Breast epithelium (tissue), 4 donors: ENCODE data around the gene SHISA7. TPM values are rescaled to one million over a fixed set of nuclear protein-coding genes. Genes with fewer than 3 reads are reported as not detected.

ENCODE experiments used
- DNase-seq, 2 donors: peaks; one replicate each; pipeline ENCODE4 v3.0.0-alpha.2; 2019; ENCODE audit warnings: low spot score in 2 of 2
- H3K27ac ChIP-seq, 2 donors: fragments of 200-600 bp; sonication (generic) in 1 of 2; one replicate each; pipeline ENCODE4 v1.5.1; 2016 to 2019; ENCODE audit warnings: mild to moderate bottlenecking in 1 of 2
- H3K27me3 ChIP-seq, 2 donors: fragments of 200-600 bp; sonication (generic) in 1 of 2; one replicate each; pipeline versions ENCODE4 v1.5.1 to v1.6.0; 2017 to 2019; ENCODE audit warnings: control low read depth in 1 of 2, mild to moderate bottlenecking in 1 of 2
- H3K36me3 ChIP-seq: fragments of 200-600 bp; one replicate; pipeline ENCODE4 v1.5.1; 2019
- H3K4me1 ChIP-seq, 2 donors: fragments of 200-600 bp; sonication (generic); one replicate each; pipeline ENCODE4 v1.5.1; 2016 to 2019; ENCODE audit warnings: control low read depth in 1 of 2
- H3K4me3 ChIP-seq, 3 donors: fragments of 200-600 bp; sonication (generic); 1 replicate in 2 of 3; 2 replicates in 1 of 3; pipeline ENCODE4 v1.5.1; 2016 to 2019; ENCODE audit warnings: mild to moderate bottlenecking in 3 of 3, moderate library complexity in 2 of 3
- H3K9me3 ChIP-seq, 2 donors: fragments of 200-600 bp; sonication (generic) in 1 of 2; one replicate each; pipeline ENCODE4 v1.5.1; 2016 to 2019; ENCODE audit warnings: control low read depth in 1 of 2
- CTCF ChIP-seq, 3 donors: fragments of 450-650 bp; IDR thresholded peaks; one replicate each; pipeline ENCODE4 v1.5.1; 2016 to 2017; ENCODE audit warnings: antibody characterized with exemption in 3 of 3, mild to moderate bottlenecking in 3 of 3, moderate library complexity in 3 of 3
- POLR2A ChIP-seq: fragments of 450-650 bp; IDR thresholded peaks from one replicate; pipeline ENCODE4 v1.6.1; 2016; ENCODE audit warnings: antibody characterized with exemption, mild to moderate bottlenecking, moderate library complexity
- POLR2AphosphoS5 ChIP-seq, 3 donors: sonication (generic); formaldehyde crosslinking; IDR thresholded peaks; one replicate each; pipeline ENCODE4 v1.6.1; 2017; ENCODE audit warnings: antibody characterized with exemption in 3 of 3
- intact Hi-C: fragments of 100-400 bp; cut with DNase I; formaldehyde crosslinking; loops from one replicate; pipeline ENCODE4 v1.15.1; 2023; ENCODE audit warnings: low total_unique reads
- total RNA-seq, 3 donors: library from RNA; depleted of rRNA; stranded (reverse); fragments of >200 nt; gene quantifications; one replicate each; pipeline ENCODE4 v1.1.0, GENCODE V29; 2016

The SHISA7 gene
- total RNA-seq, 3 donors from 2014 or later, result 0.29 TPM; not detected in 2

GRCh38 chr19:55447421-55448174, 4.5 kb upstream of the SHISA7 start:
- Histone ChIP-seq H3K27me3 (peaks cover 14 to 57% of the 10 kb centered on the region in 2 donors), H3K4me3 (no peak overlapping the region), H3K36me3 (no peaks in the 10 kb centered on the region), H3K27ac (no peak overlapping the region), H3K9me3 (no peaks in the 10 kb centered on the region), H3K4me1 (peaks cover 0 to 14% of the 10 kb centered on the region in 2 donors)
- DNase-seq, result no peak
- no peak for TF ChIP-seq POLR2A
- TF ChIP-seq CTCF (IDR thresholded peaks at IDR 0.05), result no peak
- TF ChIP-seq POLR2AphosphoS5 (IDR thresholded peaks at IDR 0.05), result no peak
- intact Hi-C loops, result no loop called here

GRCh38 chr19:55446060-55446459, 3.0 kb upstream of the SHISA7 start:
- peaks cover 10 to 54% of the 10 kb centered on the region in 2 donors for H3K27me3 ChIP-seq

GRCh38 chr19:55444646-55445045, 1.5 kb upstream of the SHISA7 start:
- Histone ChIP-seq H3K4me3 (no peak overlapping the region), H3K36me3 (no peaks in the 10 kb centered on the region), H3K4me1 (no peaks in the 10 kb centered on the region), H3K9me3 (no peaks in the 10 kb centered on the region), H3K27ac (no peak overlapping the region), H3K27me3 (peaks cover 13 to 63% of the 10 kb centered on the region in 2 donors)
- DNase-seq, result no peak
- intact Hi-C loops, result no loop called here
- TF ChIP-seq CTCF (IDR thresholded peaks at IDR 0.05), result no peak
- TF ChIP-seq POLR2A, result no peak
- no peak for TF ChIP-seq POLR2AphosphoS5 (IDR thresholded peaks at IDR 0.05)

More at GRCh38 chr19:55446060-55446459, 3.0 kb upstream of the SHISA7 start:
- Histone ChIP-seq H3K4me3 (no peak overlapping the region), H3K9me3 (no peaks in the 10 kb centered on the region), H3K4me1 (no peaks in the 10 kb centered on the region), H3K36me3 (no peaks in the 10 kb centered on the region), H3K27ac (no peak overlapping the region)
- DNase-seq, result no peak
- TF ChIP-seq POLR2A (no peak), POLR2AphosphoS5 (IDR thresholded peaks at IDR 0.05) (no peak), CTCF (IDR thresholded peaks at IDR 0.05) (no peak)
- intact Hi-C loops, result no loop called here

- DNase-seq, result no peak
- no peaks in the 10 kb centered on the region for H3K36me3 ChIP-seq
- H3K9me3 ChIP-seq, result no peaks in the 10 kb centered on the region
- TF ChIP-seq POLR2AphosphoS5 (IDR thresholded peaks at IDR 0.05) (no peak), POLR2A (no peak), CTCF (IDR thresholded peaks at IDR 0.05) (no peak)
- no peak overlapping the region for H3K4me3 ChIP-seq
- no peaks in the 10 kb centered on the region for H3K4me1 ChIP-seq
- no peak overlapping the region for H3K27ac ChIP-seq
- intact Hi-C loops, result no loop called here
- H3K27me3 ChIP-seq, result peaks cover 19 to 64% of the 10 kb centered on the region in 2 donors
Measured at GRCh38 chr19:55443824-55444480, 852 bp upstream of the SHISA7 start.

- H3K27me3 ChIP-seq, result peaks cover 20 to 79% of the 10 kb centered on the region in 2 donors
- TF ChIP-seq CTCF (IDR thresholded peaks at IDR 0.05) (no peak), POLR2A (no peak), POLR2AphosphoS5 (IDR thresholded peaks at IDR 0.05) (no peak)
- peak overlapping the region in 1 of 3 donors; percentile 46 for H3K4me3 ChIP-seq
- H3K36me3 ChIP-seq, result no peaks in the 10 kb centered on the region
- H3K9me3 ChIP-seq, result no peaks in the 10 kb centered on the region
- H3K27ac ChIP-seq, result no peak overlapping the region
- intact Hi-C loops, result no loop called here
- no peaks in the 10 kb centered on the region for H3K4me1 ChIP-seq
- DNase-seq, result no peak
Measured at GRCh38 chr19:55442372-55442961, 633 bp downstream of the SHISA7 start.
